ENCODE measurements around the gene TEX261.

The TEX261 gene

GRCh38 chr2:70981421-70981820 lies 13.3 kb downstream of the TEX261 start:
- no peak for DNase-seq (ENCODE audit: low spot score)

GRCh38 chr2:70979626-70980025 lies 15.0 kb downstream of the TEX261 start:
- DNase-seq (ENCODE audit: low spot score): no peak

- no peak for DNase-seq (ENCODE audit: low spot score)
Measured at GRCh38 chr2:70979180-70979488, 15.5 kb downstream of the TEX261 start.

- no peak for DNase-seq (ENCODE audit: low spot score)
Measured at GRCh38 chr2:70978341-70979179, 16.1 kb downstream of the TEX261 start, which contains the start of gene ANKRD53. TSS of gene ANKRD53 (plus strand) at chr2:70978630. CDS start at chr2:70978646, 16 bp downstream.

GRCh38 chr2:70977605-70978205 lies 17.0 kb downstream of the TEX261 start:
- no peak for DNase-seq (ENCODE audit: low spot score)

GRCh38 chr2:70975237-70975636 lies 19.4 kb downstream of the TEX261 start:
- no peak for DNase-seq (ENCODE audit: low spot score)

GRCh38 chr2:70974592-70974991 lies 20.1 kb downstream of the TEX261 start:
- no peak for DNase-seq (ENCODE audit: low spot score)

GRCh38 chr2:70967189-70967588 lies 27.5 kb downstream of the TEX261 start:
- no peak for DNase-seq (ENCODE audit: low spot score)

GRCh38 chr2:70966681-70967080 lies 28.0 kb downstream of the TEX261 start:
- no peak for DNase-seq (ENCODE audit: low spot score)

GRCh38 chr2:70965506-70965905 lies 29.2 kb downstream of the TEX261 start:
- DNase-seq (ENCODE audit: low spot score): no peak

- no peak for DNase-seq (ENCODE audit: low spot score)
Measured at GRCh38 chr2:70964596-70965386, 29.9 kb downstream of the TEX261 start.

- no peak for DNase-seq (ENCODE audit: low spot score)
Measured at GRCh38 chr2:70964133-70964532, 30.5 kb downstream of the TEX261 start.

- no peak for DNase-seq (ENCODE audit: low spot score)
Measured at GRCh38 chr2:70962885-70963878, 31.5 kb downstream of the TEX261 start.

GRCh38 chr2:70962211-70962884 lies 32.3 kb downstream of the TEX261 start:
- DNase-seq (ENCODE audit: low spot score): no peak

GRCh38 chr2:70961648-70961994 lies 33.1 kb downstream of the TEX261 start:
- DNase-seq (ENCODE audit: low spot score): no peak

GRCh38 chr2:70960833-70961647 lies 33.6 kb downstream of the TEX261 start:
- DNase-seq (ENCODE audit: low spot score): no peak

- DNase-seq (ENCODE audit: low spot score): no peak
Measured at GRCh38 chr2:70959851-70960832, 34.5 kb downstream of the TEX261 start.

GRCh38 chr2:70959271-70959761 lies 35.4 kb downstream of the TEX261 start:
- no peak for DNase-seq (ENCODE audit: low spot score)

GRCh38 chr2:70958759-70959158 lies 35.9 kb downstream of the TEX261 start:
- no peak for DNase-seq (ENCODE audit: low spot score)
